OCI-LY3 (cell line): Measurements from ENCODE around the gene TNFAIP8L1.

Source experiments
- EZH2phosphoT487 ChIP-seq: fragments of 200-600 bp; shearing (Covaris generic); IDR thresholded peaks from 2 replicates; pipeline ENCODE4 v1.6.1; 2018; ENCODE audit warnings: antibody characterized with exemption, mixed run types, low read depth
- TF ChIP-seq, protein P1 (sequence below): fragments of 200-600, 300-600 bp; sonication (generic); IDR thresholded peaks from 2 replicates; pipeline ENCODE4 v1.5.1; 2014; ENCODE audit warnings: antibody characterized with exemption, low read length, low read depth

DNA sequence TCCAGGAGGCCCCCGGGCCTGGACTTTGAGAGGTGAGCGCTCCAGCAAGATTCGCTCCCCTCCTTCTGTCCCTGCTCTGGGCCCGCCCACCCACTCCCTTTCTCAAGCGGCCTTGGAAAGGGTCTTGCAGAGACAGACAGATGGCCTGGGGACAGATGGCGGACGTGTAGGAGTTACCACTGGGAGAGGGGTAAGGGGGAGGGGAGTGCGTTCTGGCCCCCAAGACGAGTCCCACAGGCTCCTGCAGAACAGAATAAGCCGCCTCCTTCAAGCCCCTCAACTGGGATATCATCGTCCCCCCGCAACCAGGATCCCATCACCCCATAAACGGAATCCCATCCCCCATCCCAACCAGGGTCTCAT is 3.6 kb upstream of the TNFAIP8L1 start:
- TF ChIP-seq, protein P1, sequence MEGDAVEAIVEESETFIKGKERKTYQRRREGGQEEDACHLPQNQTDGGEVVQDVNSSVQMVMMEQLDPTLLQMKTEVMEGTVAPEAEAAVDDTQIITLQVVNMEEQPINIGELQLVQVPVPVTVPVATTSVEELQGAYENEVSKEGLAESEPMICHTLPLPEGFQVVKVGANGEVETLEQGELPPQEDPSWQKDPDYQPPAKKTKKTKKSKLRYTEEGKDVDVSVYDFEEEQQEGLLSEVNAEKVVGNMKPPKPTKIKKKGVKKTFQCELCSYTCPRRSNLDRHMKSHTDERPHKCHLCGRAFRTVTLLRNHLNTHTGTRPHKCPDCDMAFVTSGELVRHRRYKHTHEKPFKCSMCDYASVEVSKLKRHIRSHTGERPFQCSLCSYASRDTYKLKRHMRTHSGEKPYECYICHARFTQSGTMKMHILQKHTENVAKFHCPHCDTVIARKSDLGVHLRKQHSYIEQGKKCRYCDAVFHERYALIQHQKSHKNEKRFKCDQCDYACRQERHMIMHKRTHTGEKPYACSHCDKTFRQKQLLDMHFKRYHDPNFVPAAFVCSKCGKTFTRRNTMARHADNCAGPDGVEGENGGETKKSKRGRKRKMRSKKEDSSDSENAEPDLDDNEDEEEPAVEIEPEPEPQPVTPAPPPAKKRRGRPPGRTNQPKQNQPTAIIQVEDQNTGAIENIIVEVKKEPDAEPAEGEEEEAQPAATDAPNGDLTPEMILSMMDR = no peak
- no peak for TF ChIP-seq EZH2phosphoT487
